K562 (cell line): ENCODE results near the gene LRP1B. TPM values are rescaled to one million over a fixed set of nuclear protein-coding genes. Genes with fewer than 3 reads are reported as not detected.

Experiments
- ELF1 ChIP-seq: fragments of 200-800 bp; sonication (Bioruptor generic); IDR thresholded peaks from 2 replicates; pipeline ENCODE4 v1.6.1; 2016; ENCODE audit warnings: missing genetic modification characterization, missing compliant biosample characterization
- EP400 ChIP-seq: fragments of 450-650 bp; IDR thresholded peaks from 2 replicates; pipeline ENCODE4 v1.6.1; 2017; ENCODE audit warnings: antibody characterized with exemption, mild to moderate bottlenecking, moderate library complexity
- IFI16 ChIP-seq: fragments of 250-450 bp; sonication (Bioruptor Pico); IDR thresholded peaks from 2 replicates; pipeline ENCODE4 v2.1.2; 2022; ENCODE audit warnings: mild to moderate bottlenecking, inconsistent platforms
- RAD21 ChIP-seq, 2 experiments: fragments of 250-450 bp in 1 of 2; fragments of 450-650 bp in 1 of 2; sonication (Bioruptor Pico) in 1 of 2; formaldehyde crosslinking in 1 of 2; IDR thresholded peaks in 1 of 2; conservative IDR thresholded peaks in 1 of 2; 2 replicates each; pipeline versions ENCODE4 v1.4.0 to v1.8.0; 2020 to 2022; ENCODE audit warnings: mild to moderate bottlenecking in 2 of 2, moderate library complexity in 1 of 2
- polyA plus RNA-seq, 8 experiments: library from polyadenylated mRNA; depleted of rRNA in 4 of 8; stranded (reverse) in 5 of 8; unstranded in 3 of 8; fragments of >200 nt; fragmentation: Nextera tagmentation in 2 of 8; fragmentation: Illumina TruSeq in 1 of 8; extraction: Ambion mirVana in 2 of 8; extraction: Trizol in 1 of 8; gene quantifications; 2 replicates each; pipeline versions ENCODE4 v1.2.1 to v1.2.3, GENCODE V29; 2011 to 2014; ENCODE audit warnings: inconsistent platforms in 1 of 8, missing spikeins in 1 of 8
- total RNA-seq, 7 experiments: library from RNA; depleted of rRNA in 6 of 7; stranded (reverse); fragments of >200 nt in 6 of 7; fragmentation: Illumina TruSeq in 2 of 7; extraction: Trizol in 2 of 7; gene quantifications; 2 replicates each; pipeline versions ENCODE4 v1.2.1 to v1.2.3, GENCODE V29; 2011 to 2021; ENCODE audit warnings: low replicate concordance in 1 of 7
- TF ChIP-seq, protein P1 (sequence below): sonication (generic); formaldehyde crosslinking; IDR thresholded peaks from 2 replicates; pipeline ENCODE4 v1.8.0; 2023; ENCODE audit warnings: mild to moderate bottlenecking, missing genetic modification reagents
- TF ChIP-seq, protein P2 (sequence below): fragments of 250-450 bp; sonication (Bioruptor Pico); IDR thresholded peaks from 2 replicates; pipeline ENCODE4 v1.8.0; 2021; ENCODE audit warnings: moderate library complexity, mild to moderate bottlenecking, inconsistent platforms
- TF ChIP-seq, protein P3 (sequence below): fragments of 450-650 bp; IDR thresholded peaks from 2 replicates; pipeline ENCODE4 v1.7.1; 2018; ENCODE audit warnings: mild to moderate bottlenecking, low read depth; ENCODE audit not compliant: partially characterized antibody

The LRP1B gene
- total and polyA plus RNA-seq, 9 of the 15 experiments (the other 6 are each of a cell fraction or from before 2014, with no cell fraction given) = not detected

DNA sequence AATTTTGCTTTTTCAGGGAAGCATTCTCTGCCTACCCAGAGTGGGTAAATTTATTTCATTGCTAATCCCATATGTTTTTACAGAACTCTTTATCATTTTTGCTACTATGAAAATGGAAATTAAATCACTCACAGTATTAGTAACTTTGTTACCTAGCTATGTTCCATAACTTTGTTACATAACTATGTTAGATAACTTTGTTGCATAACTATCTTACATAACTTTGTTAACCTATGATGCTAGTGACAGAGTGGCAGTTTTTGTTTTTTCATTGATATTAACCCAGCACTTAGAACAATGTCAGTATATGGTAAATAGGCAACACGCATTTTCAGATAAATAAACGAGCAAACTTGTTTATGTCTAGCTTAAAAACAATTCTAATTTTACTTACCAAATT lies 286.6 kb downstream of the LRP1B start (continued):
- TF ChIP-seq, protein P1, sequence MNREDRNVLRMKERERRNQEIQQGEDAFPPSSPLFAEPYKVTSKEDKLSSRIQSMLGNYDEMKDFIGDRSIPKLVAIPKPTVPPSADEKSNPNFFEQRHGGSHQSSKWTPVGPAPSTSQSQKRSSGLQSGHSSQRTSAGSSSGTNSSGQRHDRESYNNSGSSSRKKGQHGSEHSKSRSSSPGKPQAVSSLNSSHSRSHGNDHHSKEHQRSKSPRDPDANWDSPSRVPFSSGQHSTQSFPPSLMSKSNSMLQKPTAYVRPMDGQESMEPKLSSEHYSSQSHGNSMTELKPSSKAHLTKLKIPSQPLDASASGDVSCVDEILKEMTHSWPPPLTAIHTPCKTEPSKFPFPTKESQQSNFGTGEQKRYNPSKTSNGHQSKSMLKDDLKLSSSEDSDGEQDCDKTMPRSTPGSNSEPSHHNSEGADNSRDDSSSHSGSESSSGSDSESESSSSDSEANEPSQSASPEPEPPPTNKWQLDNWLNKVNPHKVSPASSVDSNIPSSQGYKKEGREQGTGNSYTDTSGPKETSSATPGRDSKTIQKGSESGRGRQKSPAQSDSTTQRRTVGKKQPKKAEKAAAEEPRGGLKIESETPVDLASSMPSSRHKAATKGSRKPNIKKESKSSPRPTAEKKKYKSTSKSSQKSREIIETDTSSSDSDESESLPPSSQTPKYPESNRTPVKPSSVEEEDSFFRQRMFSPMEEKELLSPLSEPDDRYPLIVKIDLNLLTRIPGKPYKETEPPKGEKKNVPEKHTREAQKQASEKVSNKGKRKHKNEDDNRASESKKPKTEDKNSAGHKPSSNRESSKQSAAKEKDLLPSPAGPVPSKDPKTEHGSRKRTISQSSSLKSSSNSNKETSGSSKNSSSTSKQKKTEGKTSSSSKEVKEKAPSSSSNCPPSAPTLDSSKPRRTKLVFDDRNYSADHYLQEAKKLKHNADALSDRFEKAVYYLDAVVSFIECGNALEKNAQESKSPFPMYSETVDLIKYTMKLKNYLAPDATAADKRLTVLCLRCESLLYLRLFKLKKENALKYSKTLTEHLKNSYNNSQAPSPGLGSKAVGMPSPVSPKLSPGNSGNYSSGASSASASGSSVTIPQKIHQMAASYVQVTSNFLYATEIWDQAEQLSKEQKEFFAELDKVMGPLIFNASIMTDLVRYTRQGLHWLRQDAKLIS = no peak
- TF ChIP-seq, protein P2, sequence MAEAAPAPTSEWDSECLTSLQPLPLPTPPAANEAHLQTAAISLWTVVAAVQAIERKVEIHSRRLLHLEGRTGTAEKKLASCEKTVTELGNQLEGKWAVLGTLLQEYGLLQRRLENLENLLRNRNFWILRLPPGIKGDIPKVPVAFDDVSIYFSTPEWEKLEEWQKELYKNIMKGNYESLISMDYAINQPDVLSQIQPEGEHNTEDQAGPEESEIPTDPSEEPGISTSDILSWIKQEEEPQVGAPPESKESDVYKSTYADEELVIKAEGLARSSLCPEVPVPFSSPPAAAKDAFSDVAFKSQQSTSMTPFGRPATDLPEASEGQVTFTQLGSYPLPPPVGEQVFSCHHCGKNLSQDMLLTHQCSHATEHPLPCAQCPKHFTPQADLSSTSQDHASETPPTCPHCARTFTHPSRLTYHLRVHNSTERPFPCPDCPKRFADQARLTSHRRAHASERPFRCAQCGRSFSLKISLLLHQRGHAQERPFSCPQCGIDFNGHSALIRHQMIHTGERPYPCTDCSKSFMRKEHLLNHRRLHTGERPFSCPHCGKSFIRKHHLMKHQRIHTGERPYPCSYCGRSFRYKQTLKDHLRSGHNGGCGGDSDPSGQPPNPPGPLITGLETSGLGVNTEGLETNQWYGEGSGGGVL (CRISPR knock-in tag) = no peak
- TF ChIP-seq ELF1 (tag) = no peak
- TF ChIP-seq, protein P3, sequence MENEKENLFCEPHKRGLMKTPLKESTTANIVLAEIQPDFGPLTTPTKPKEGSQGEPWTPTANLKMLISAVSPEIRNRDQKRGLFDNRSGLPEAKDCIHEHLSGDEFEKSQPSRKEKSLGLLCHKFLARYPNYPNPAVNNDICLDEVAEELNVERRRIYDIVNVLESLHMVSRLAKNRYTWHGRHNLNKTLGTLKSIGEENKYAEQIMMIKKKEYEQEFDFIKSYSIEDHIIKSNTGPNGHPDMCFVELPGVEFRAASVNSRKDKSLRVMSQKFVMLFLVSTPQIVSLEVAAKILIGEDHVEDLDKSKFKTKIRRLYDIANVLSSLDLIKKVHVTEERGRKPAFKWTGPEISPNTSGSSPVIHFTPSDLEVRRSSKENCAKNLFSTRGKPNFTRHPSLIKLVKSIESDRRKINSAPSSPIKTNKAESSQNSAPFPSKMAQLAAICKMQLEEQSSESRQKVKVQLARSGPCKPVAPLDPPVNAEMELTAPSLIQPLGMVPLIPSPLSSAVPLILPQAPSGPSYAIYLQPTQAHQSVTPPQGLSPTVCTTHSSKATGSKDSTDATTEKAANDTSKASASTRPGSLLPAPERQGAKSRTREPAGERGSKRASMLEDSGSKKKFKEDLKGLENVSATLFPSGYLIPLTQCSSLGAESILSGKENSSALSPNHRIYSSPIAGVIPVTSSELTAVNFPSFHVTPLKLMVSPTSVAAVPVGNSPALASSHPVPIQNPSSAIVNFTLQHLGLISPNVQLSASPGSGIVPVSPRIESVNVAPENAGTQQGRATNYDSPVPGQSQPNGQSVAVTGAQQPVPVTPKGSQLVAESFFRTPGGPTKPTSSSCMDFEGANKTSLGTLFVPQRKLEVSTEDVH = no peak
- TF ChIP-seq EP400 = no peak
- no peak for TF ChIP-seq RAD21 (CRISPR knock-in tag; conservative IDR thresholded peaks at IDR 0.05 in 1 of 2, IDR thresholded peaks at IDR 0.05 in 1 of 2)
- TF ChIP-seq IFI16 (CRISPR knock-in tag) = no peak
- TF ChIP-seq, all 486 proteins: peak for 0
